Dendritic cell treated with granulocyte-macrophage colony-stimulating factor and Interleukin-4, amounts not matched to agents 40 ng/mL and 50 ng/mL, for 4 days (primary cell): ENCODE measurements around the gene MBP.

Source experiments
- H3K27ac Mint-ChIP-seq: one replicate; pipeline ENCODE4 v1.8.0; 2022; ENCODE audit warnings: mild to moderate bottlenecking, mixed read lengths
- H3K27me3 Mint-ChIP-seq: one replicate; pipeline ENCODE4 v1.8.0; 2022; ENCODE audit warnings: mild to moderate bottlenecking, mixed read lengths
- H3K36me3 Mint-ChIP-seq: one replicate; pipeline ENCODE4 v1.8.0; 2022; ENCODE audit warnings: low read depth, mixed read lengths
- H3K4me1 Mint-ChIP-seq: one replicate; pipeline ENCODE4 v1.8.0; 2022; ENCODE audit warnings: low read depth, mixed read lengths
- H3K4me3 Mint-ChIP-seq: one replicate; pipeline ENCODE4 v1.8.0; 2022; ENCODE audit warnings: mild to moderate bottlenecking, moderate library complexity, mixed read lengths
- H3K9me3 Mint-ChIP-seq: one replicate; pipeline ENCODE4 v1.8.0; 2022; ENCODE audit warnings: mixed read lengths
- intact Hi-C: fragments of 100-400 bp; cut with micrococcal nuclease; formaldehyde crosslinking; loops from one replicate; pipeline ENCODE4 v1.15.0; 2022

The MBP gene

DNA sequence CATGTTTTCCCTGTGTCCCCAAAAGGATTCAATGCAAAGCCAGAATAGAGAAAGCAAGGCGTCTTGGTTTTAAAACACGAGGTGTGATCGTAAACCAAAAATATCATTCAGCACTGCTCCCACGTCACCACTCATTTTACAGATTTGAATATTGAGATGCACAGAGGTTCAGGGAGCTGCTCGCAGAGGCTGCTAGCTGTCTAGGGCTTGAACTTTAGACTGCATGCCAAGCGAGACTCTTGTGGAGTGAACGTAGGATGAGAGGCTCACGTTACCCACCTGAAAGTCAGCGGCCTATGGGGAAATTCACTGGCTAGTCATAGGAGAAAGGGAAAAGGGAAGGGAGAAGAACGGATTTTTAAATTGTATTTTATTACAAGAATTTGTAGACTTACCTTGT lies 130.1 kb downstream of the MBP start:
- Mint-ChIP-seq H3K4me3 (no peak overlapping the region), H3K36me3 (peaks cover 29% of the 10 kb centered on the region), H3K9me3 (no peaks in the 10 kb centered on the region), H3K27ac (peak overlapping the region; percentile 56), H3K27me3 (no peaks in the 10 kb centered on the region), H3K4me1 (peaks cover 68% of the 10 kb centered on the region)
- intact Hi-C loops, result loop anchor here (5.0 kb wide), 1 partner anchor 210 kb away; no protein-coding TSS in a partner anchor

DNA sequence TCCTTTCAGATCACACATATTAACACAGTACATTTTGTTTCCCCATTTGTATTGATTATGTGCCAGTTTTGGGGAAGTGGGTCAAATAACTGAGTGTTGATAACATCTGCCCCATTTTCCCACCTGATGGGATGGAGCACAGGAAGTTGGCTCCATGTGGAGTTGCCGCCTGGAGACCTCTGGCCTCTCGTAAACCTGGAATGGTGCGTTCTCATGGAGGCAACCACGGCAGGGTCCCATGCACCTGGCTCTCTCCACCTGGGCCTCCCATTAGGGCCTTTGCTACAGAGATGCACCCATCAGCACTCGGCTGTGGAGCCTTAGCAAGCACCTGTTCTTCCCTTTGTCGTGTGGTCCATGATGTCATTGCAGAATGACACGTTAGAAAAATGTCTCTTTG lies 130.6 kb downstream of the MBP start:
- H3K27ac Mint-ChIP-seq, result peak overlapping the region; percentile 56
- no peak overlapping the region for H3K4me3 Mint-ChIP-seq
- peaks cover 27% of the 10 kb centered on the region for H3K36me3 Mint-ChIP-seq
- no peaks in the 10 kb centered on the region for H3K9me3 Mint-ChIP-seq
- peaks cover 63% of the 10 kb centered on the region for H3K4me1 Mint-ChIP-seq
- intact Hi-C loops, result loop anchor here (2.0 to 5.0 kb wide), 2 partner anchors 129 to 210 kb away; no protein-coding TSS in a partner anchor
- H3K27me3 Mint-ChIP-seq, result no peaks in the 10 kb centered on the region

DNA sequence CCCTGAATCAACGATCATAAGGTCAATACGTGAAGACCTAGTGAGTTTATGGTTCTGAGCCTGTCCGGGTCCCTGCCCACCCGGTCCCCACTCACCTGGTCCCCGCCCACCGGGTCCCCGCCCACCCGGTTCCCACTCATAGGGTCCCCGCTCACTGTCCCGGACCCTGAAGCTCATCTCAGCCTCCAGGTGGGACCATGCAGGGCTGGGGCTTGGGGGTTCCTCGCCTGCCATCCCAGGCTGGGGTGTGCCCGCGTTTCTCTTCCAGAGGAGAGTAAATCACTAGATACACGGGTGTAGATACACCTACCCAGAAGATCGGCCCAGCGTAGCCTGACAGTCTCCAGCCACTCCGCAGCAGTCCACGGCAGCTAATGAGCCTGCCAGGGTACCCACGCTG lies 131.5 kb downstream of the MBP start:
- Mint-ChIP-seq H3K27me3 (no peaks in the 10 kb centered on the region), H3K4me3 (no peak overlapping the region), H3K9me3 (no peaks in the 10 kb centered on the region), H3K4me1 (peaks cover 53% of the 10 kb centered on the region), H3K36me3 (peaks cover 27% of the 10 kb centered on the region), H3K27ac (peak overlapping the region; percentile 77)
- intact Hi-C loops, result loop anchor here (2.0 to 5.0 kb wide), 2 partner anchors 130 to 211 kb away; no protein-coding TSS in a partner anchor

DNA sequence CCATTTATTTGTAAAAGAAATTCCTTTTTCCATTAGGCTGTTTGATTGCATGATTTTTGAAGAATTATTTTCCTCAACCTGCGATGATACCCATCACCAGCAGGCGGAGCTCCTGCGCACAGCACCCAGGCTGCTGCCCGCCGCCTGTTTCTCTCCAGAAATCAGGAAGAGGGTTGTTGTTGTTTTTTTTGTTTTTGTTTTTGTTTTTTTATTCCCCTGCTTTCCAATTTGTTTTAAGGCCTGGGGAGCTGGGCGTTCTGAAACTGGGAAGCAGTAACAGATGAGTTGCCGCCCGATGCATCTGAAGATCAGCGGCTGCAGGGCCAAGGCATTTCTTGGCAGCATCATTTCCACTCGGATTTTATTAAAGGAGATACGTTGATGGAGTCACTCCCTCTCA lies 132.1 kb downstream of the MBP start:
- intact Hi-C loops, result loop anchor here (2.0 to 5.0 kb wide), 2 partner anchors 130 to 212 kb away; no protein-coding TSS in a partner anchor
- H3K9me3 Mint-ChIP-seq, result no peaks in the 10 kb centered on the region
- H3K27me3 Mint-ChIP-seq, result no peaks in the 10 kb centered on the region
- peak overlapping the region; percentile 77 for H3K27ac Mint-ChIP-seq
- peaks cover 22% of the 10 kb centered on the region for H3K36me3 Mint-ChIP-seq
- H3K4me1 Mint-ChIP-seq, result peaks cover 48% of the 10 kb centered on the region
- H3K4me3 Mint-ChIP-seq, result no peak overlapping the region

DNA sequence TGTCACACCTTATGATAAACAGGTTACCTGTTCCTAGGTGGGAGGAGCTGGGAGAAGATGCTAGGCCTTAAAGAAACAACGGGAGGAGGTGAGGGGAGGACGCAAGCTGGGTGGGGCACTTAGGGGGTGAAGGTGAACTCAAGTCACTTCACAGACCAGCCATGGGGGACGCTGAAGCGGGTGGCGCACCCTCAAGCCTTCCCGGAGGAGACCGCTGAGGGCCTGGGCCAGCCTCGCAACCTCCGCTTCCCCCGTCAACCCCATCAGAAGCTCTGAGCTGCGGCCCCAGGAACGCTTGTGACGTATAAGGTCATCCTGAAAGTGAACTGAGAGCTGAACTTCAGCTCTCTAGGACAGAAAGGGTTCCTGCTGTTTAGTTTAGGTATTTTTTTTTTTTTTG lies 133.5 kb downstream of the MBP start:
- peak overlapping the region; percentile 4 for H3K27ac Mint-ChIP-seq
- intact Hi-C loops, result no loop called here
- H3K4me3 Mint-ChIP-seq, result no peak overlapping the region
- H3K4me1 Mint-ChIP-seq, result peaks cover 36% of the 10 kb centered on the region
- no peaks in the 10 kb centered on the region for H3K9me3 Mint-ChIP-seq
- H3K36me3 Mint-ChIP-seq, result peaks cover 21% of the 10 kb centered on the region
- no peaks in the 10 kb centered on the region for H3K27me3 Mint-ChIP-seq

DNA sequence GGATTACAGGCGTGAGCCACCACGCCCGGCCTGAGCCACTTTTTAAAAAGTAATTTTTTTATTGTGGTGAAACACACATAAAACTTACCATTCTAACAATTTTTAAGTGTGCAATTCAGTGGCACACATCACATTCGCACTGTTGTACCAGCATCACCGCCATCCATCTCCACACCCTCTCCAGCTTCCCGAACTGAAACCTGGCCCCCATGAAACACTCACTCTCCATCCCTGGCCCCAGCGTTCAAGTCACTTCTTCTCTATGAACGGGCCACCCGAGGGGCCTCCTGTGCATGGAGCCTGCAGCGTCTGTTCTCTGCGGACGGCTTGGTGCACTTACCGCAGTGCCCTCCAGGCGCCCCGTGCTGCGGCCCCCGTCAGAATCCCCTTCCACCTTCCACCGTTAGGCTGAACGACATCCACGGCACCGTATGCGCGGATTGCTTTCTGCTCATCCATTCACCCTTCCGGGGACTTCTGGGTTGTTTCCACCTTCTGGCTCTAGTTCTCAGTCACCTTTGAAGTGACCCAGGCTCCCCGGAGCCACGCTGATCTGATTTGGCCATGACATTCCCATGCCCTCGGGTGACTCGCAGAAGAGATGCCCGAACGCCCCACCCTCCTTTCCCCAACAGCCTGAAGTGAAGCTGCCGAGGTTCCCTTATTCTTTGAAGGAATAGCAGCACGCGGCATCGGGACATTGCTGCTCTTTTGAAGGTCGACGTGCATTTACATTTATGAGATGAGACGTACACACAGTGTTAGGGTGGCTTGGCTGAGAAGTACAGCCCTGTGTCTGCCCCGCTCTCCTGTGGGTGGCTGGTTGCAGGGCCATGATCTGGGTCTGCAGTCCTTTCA lies 134.4 kb downstream of the MBP start:
- Mint-ChIP-seq H3K36me3 (peaks cover 21% of the 10 kb centered on the region), H3K27me3 (no peaks in the 10 kb centered on the region), H3K4me1 (peaks cover 28% of the 10 kb centered on the region), H3K4me3 (no peak overlapping the region), H3K27ac (peak overlapping the region; percentile 4), H3K9me3 (no peaks in the 10 kb centered on the region)
- intact Hi-C loops, result no loop called here

DNA sequence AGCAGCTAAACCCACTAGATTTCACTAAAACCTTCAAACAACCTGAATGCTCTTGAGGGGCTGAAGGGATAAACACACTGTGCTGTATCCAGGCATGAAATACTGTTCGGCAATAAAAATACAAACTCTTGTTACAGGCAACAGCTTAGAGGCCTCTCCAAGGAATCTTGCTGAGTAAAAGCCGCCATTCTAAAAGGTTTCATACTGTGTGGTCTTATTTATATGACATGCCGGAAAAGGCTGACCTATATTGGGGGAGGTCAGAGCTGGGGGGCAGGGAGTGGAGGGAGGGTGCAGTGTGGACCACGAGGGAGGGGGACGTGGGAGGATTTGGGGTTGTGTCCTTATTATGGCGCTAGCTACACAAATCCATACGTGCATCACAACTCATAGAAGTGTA lies 136.2 kb downstream of the MBP start:
- peaks cover 34% of the 10 kb centered on the region for H3K4me1 Mint-ChIP-seq

DNA sequence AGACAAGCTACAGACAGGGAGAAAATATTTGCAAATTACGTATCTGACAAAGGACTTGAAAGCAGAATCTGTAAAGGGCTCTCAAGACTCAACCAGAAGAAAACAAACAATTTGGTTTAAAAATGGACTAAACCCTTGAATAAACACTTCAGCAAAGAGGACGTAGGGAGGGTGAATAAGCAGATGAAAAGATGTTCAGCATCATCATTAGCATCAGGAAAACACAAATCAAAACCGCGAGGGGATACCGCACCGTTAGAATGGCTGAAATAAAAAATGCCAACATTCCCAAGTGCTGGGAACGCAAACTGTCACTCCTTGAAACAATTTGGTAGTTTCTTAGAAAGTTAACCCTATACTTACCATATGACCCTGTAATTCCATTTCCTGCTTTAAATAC lies 136.7 kb downstream of the MBP start:
- intact Hi-C loops, result no loop called here

More for the DNA sequence above, 136.2 kb downstream of the MBP start:
- Mint-ChIP-seq H3K36me3 (peaks cover 12% of the 10 kb centered on the region), H3K27me3 (no peaks in the 10 kb centered on the region), H3K27ac (no peak overlapping the region), H3K4me3 (no peak overlapping the region), H3K9me3 (no peaks in the 10 kb centered on the region)
- intact Hi-C loops, result no loop called here

DNA sequence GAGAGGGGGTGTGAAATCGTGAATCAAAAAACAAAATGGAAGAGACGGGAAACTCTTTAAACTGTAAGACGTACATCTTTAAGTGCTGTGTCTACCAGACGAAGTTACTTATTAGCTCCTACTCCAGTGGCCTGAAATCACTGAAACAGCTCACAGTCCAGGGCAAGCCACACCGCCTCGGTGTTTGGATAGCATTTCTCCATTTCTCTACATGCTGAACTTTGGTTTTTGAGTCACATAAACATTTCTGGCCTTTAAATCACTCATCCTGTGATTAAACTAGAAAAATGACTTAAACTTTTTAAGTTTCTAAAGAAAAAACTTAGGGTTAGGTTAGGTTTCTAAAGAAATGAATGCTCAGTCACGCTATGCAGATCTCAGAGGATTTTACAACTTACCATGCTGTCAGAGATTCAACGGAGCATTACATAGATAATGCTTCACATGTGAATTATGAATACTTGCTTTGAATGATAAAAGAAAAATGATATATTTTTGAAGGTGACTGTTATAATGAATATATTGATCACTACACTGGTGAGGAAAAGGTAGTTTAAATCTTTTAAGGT lies 138.4 kb downstream of the MBP start:
- H3K4me3 Mint-ChIP-seq, result no peak overlapping the region
- H3K27ac Mint-ChIP-seq, result no peak overlapping the region
- no peaks in the 10 kb centered on the region for H3K27me3 Mint-ChIP-seq
- intact Hi-C loops, result no loop called here
- no peaks in the 10 kb centered on the region for H3K9me3 Mint-ChIP-seq
- H3K4me1 Mint-ChIP-seq, result peaks cover 46% of the 10 kb centered on the region
- peaks cover 12% of the 10 kb centered on the region for H3K36me3 Mint-ChIP-seq

More for the DNA sequence above, 136.7 kb downstream of the MBP start:
- Mint-ChIP-seq H3K9me3 (no peaks in the 10 kb centered on the region), H3K27me3 (no peaks in the 10 kb centered on the region), H3K36me3 (peaks cover 12% of the 10 kb centered on the region), H3K27ac (no peak overlapping the region), H3K4me3 (no peak overlapping the region), H3K4me1 (peaks cover 39% of the 10 kb centered on the region)

DNA sequence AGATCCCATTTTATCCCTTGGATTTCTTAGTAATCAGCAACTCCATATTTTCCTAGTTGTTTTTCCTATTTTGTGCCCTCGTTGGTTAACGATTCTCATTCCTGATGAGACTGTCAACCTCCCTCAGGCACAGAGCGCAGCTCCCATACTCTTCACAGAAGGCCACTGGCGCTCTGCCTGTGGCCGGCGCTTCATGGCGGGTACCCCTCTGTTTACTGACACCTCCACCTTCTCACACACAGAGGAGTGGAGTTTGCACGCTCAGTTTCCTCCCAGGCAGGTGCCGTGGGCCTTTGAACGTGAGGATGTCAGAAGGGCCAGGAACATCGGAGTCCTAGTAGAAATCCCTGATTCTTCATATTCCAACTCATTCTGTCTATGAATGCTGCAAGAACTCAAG lies 139.0 kb downstream of the MBP start:
- H3K27ac Mint-ChIP-seq, result peak overlapping the region; percentile 64
- no peaks in the 10 kb centered on the region for H3K9me3 Mint-ChIP-seq
- H3K27me3 Mint-ChIP-seq, result no peaks in the 10 kb centered on the region
- H3K4me1 Mint-ChIP-seq, result peaks cover 48% of the 10 kb centered on the region
- H3K4me3 Mint-ChIP-seq, result no peak overlapping the region
- intact Hi-C loops, result no loop called here
- peaks cover 7% of the 10 kb centered on the region for H3K36me3 Mint-ChIP-seq

DNA sequence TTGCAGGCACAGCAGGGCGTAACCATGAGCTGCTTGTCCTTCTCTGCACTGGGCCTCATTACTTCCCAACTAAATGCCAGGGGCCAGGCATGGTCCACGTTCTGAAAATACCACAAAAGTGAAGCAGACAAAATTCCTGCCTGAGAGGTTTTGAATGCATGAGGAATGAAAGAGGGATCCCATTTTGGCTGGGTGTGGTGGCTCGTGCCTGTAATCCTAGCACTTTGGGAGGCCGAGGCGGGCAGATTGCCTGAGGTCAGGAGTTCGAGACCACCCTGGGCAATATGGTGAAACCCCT lies 139.5 kb downstream of the MBP start:
- no peaks in the 10 kb centered on the region for H3K9me3 Mint-ChIP-seq
- peak overlapping the region; percentile 64 for H3K27ac Mint-ChIP-seq
- intact Hi-C loops, result no loop called here
- H3K27me3 Mint-ChIP-seq, result no peaks in the 10 kb centered on the region
- no peak overlapping the region for H3K4me3 Mint-ChIP-seq
- H3K4me1 Mint-ChIP-seq, result peaks cover 52% of the 10 kb centered on the region
- peaks cover 1% of the 10 kb centered on the region for H3K36me3 Mint-ChIP-seq

DNA sequence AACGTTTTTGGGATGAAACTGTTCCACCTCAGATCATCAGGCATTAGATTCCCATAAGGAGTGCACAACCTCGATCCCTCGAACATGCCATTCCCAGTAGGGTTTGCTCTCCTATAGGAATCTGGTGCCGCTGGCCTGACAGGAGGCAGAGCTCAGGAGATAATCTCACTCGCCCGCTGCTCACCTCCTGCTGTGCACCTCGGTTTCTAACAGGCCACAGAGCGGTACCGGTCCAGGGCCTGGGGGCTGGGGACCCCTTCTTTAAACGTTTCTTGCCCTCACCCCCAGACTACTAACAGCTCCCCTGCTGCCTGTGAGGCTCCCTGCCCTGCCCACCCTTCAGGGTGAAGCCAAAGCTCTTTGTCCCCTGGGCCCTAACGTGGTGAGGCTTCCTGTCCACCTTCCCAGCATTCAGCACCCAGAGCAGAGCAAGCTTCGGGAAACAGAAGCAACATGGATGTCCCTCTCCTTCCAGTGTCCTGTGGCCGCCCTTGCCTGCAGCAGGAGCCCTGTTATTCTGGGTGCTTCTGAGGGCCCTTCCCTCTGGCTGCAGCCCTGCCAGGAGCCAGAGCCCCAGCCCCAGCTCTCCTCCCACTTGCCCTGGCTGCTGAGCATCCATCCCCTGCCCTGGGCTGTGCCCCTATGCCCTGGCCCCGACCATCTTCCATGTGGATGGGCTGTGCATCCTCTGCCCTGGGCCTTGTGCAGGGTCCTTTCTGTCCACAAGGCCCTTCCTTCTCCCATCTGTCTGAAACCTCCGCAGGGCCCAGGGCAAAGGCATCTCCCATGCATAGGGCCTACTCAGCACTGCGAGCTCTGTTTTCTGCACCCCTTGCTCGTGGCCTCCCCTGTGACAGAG lies 140.1 kb downstream of the MBP start:
- intact Hi-C loops, result no loop called here
- no peak overlapping the region for H3K4me3 Mint-ChIP-seq
- no peaks in the 10 kb centered on the region for H3K27me3 Mint-ChIP-seq
- H3K9me3 Mint-ChIP-seq, result no peaks in the 10 kb centered on the region
- peak overlapping the region; percentile 64 for H3K27ac Mint-ChIP-seq
- peaks cover 55% of the 10 kb centered on the region for H3K4me1 Mint-ChIP-seq
- H3K36me3 Mint-ChIP-seq, result no peaks in the 10 kb centered on the region

DNA sequence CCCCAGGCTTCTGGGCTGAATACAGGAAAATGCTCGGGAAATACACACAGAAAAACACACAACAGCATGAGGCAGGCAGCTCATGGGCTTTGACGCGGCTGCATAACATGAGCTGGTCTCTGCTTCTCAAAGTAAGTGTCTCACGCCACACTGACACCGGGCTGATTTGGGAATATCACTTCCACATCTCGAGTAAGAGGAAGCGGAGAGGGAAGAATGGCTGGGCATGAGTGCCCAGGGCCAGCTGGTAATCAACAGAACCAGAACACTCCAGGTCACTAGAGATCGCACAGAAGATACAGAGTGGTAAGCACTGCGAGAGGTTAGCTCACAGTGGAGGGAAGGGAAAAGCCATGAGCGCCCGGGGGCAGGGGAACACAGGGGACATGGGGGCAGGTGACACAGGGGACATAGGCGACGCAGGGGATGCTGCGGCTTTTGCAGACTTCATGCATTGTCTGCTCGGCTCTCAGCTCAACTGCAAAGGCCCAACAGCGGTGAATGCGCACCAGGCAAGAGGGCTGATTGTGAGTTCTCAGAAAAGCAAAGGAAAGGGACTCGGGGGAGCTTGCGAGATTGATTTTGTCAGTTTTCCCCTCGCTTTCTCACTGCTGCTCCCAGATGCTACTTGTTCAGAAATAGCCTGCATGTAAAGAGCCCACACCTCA lies 141.4 kb downstream of the MBP start:
- Mint-ChIP-seq H3K4me3 (peak overlapping the region; percentile 68), H3K36me3 (no peaks in the 10 kb centered on the region), H3K27ac (peak overlapping the region; percentile 90), H3K9me3 (no peaks in the 10 kb centered on the region), H3K4me1 (peaks cover 68% of the 10 kb centered on the region), H3K27me3 (no peaks in the 10 kb centered on the region)
- intact Hi-C loops, result no loop called here
